Endothelial cell of umbilical vein (primary cell): Measurements from ENCODE around the gene TRIM7. TPM values are rescaled to one million over a fixed set of nuclear protein-coding genes. Genes with fewer than 3 reads are reported as not detected.

Experiments
- BruUV-seq: library from RNA; stranded (reverse); fragments of 400-500 nt; replicated peaks from 2 replicates; lab custom pipeline; 2021; lab: Mats Ljungman, UMichigan
- CTCF ChIA-PET: fragments of 300-600, 350-600 bp; sonication (Branson Sonifier 250); formaldehyde crosslinking; loops from one replicate; lab custom pipeline; 2021; ENCODE audit warnings: antibody characterized with exemption, inconsistent platforms; lab: Charles Lee
- POLR2A ChIA-PET: fragments of 300-600, 350-600 bp; sonication (Branson Sonifier 250); formaldehyde crosslinking; loops from one replicate; lab custom pipeline; 2021; ENCODE audit warnings: antibody characterized with exemption, inconsistent platforms; lab: Charles Lee
- DNase-seq: peaks from one replicate; pipeline ENCODE4 v3.0.0-alpha.2; 2011; ENCODE audit warnings: low read depth, low spot score
- FAIRE-seq: peaks from 2 replicates; lab custom pipeline; 2011; peaks lifted over from hg19 to GRCh38; lab: Jason Lieb, UNC
- H2AFZ ChIP-seq: 2 replicates; pipeline ENCODE4 v1.6.0; 2012; ENCODE audit warnings: low read depth, low read length, control low read depth, inconsistent platforms
- H3K27ac ChIP-seq: 2 replicates; pipeline ENCODE4 v1.5.1; 2011; ENCODE audit warnings: low read depth, mild to moderate bottlenecking, control low read depth, low read length, moderate library complexity; ENCODE audit not compliant: insufficient read depth
- H3K27me3 ChIP-seq, 2 experiments: 2 replicates each; pipeline versions ENCODE4 v1.6.0 to v1.6.1; 2011; ENCODE audit warnings: low read length in 2 of 2, mixed read lengths in 1 of 2; ENCODE audit not compliant: control insufficient read depth in 2 of 2, insufficient read depth in 2 of 2
- H3K36me3 ChIP-seq, 2 experiments: 2 replicates in 1 of 2; 3 replicates in 1 of 2; pipeline ENCODE4 v1.5.1; 2011; ENCODE audit warnings: low read length in 2 of 2, mild to moderate bottlenecking in 1 of 2, moderate library complexity in 1 of 2; ENCODE audit not compliant: control insufficient read depth in 2 of 2, insufficient read depth in 2 of 2; ENCODE audit errors: extremely low read depth in 1 of 2
- H3K4me1 ChIP-seq: 3 replicates; pipeline ENCODE4 v1.5.1; 2011; ENCODE audit warnings: mild to moderate bottlenecking, low read length; ENCODE audit not compliant: control insufficient read depth, insufficient read depth; ENCODE audit errors: extremely low read depth
- H3K4me2 ChIP-seq: 2 replicates; pipeline ENCODE4 v1.6.1; 2011; ENCODE audit warnings: low read length, control low read depth, mixed read lengths; ENCODE audit not compliant: insufficient read depth
- H3K4me3 ChIP-seq, 3 experiments: fragments of 200-600 bp in 1 of 3; sonication (generic), shearing (Covaris generic) in 1 of 3; replicated peaks in 1 of 3; 2 replicates each; pipeline ENCODE4 v1.5.1; 2011 to 2016; ENCODE audit warnings: control low read depth in 3 of 3, low read length in 3 of 3, mild to moderate bottlenecking in 2 of 3, inconsistent platforms in 1 of 3, low read depth in 1 of 3, moderate library complexity in 1 of 3; ENCODE audit not compliant: insufficient read depth in 1 of 3
- H3K79me2 ChIP-seq: 2 replicates; pipeline ENCODE4 v1.6.0; 2012; ENCODE audit warnings: low read length, inconsistent platforms; ENCODE audit not compliant: control insufficient read depth, insufficient read depth
- H3K9ac ChIP-seq: replicated peaks from 2 replicates; pipeline ENCODE3; 2011; ENCODE audit warnings: low read length, control low read depth; ENCODE audit not compliant: insufficient read depth; ENCODE audit errors: extremely low read depth
- H3K9me1 ChIP-seq: replicated peaks from 3 replicates; pipeline ENCODE4 v1.6.0; 2011; ENCODE audit warnings: mild to moderate bottlenecking, low read length; ENCODE audit not compliant: control insufficient read depth, insufficient read depth; ENCODE audit errors: extremely low read depth
- H3K9me3 ChIP-seq: replicated peaks from 2 replicates; pipeline ENCODE4 v1.5.1; 2012; ENCODE audit warnings: low read length, inconsistent platforms; ENCODE audit not compliant: control insufficient read depth, insufficient read depth
- H4K20me1 ChIP-seq: replicated peaks from 2 replicates; pipeline ENCODE3; 2011; ENCODE audit warnings: mild to moderate bottlenecking, low read length; ENCODE audit not compliant: control insufficient read depth, insufficient read depth; ENCODE audit errors: extremely low read depth
- CTCF ChIP-seq, 2 donors: IDR thresholded peaks; 1 replicate in 1 of 2; 2 replicates in 1 of 2; pipeline ENCODE4 v1.5.1; 2011; ENCODE audit warnings: low read length in 2 of 2, mild to moderate bottlenecking in 2 of 2, moderate library complexity in 2 of 2, control low read depth in 1 of 2, inconsistent platforms in 1 of 2, low read depth in 1 of 2; ENCODE audit not compliant: insufficient read depth in 1 of 2; ENCODE audit errors: extremely low read depth in 1 of 2
- EZH2 ChIP-seq: IDR thresholded peaks from 2 replicates; pipeline ENCODE4 v1.6.1; 2012; ENCODE audit warnings: borderline replicate concordance, low read depth, mild to moderate bottlenecking, moderate library complexity, low read length, inconsistent platforms; ENCODE audit not compliant: severe bottlenecking
- FOS ChIP-seq: IDR thresholded peaks from 2 replicates; pipeline ENCODE4 v1.6.1; 2011; ENCODE audit warnings: mild to moderate bottlenecking, low read length, moderate library complexity, borderline replicate concordance; ENCODE audit not compliant: insufficient read depth
- GATA2 ChIP-seq: IDR thresholded peaks from 2 replicates; pipeline ENCODE4 v1.7.0; 2011; ENCODE audit warnings: low read depth, mild to moderate bottlenecking, moderate library complexity, mixed read lengths, low read length; ENCODE audit not compliant: insufficient read length, insufficient read depth
- JUN ChIP-seq: IDR thresholded peaks from 2 replicates; pipeline ENCODE4 v1.6.1; 2011; ENCODE audit warnings: borderline replicate concordance, low read depth; ENCODE audit not compliant: insufficient read length, insufficient read depth
- MAX ChIP-seq: IDR thresholded peaks from 2 replicates; pipeline ENCODE4 v1.6.1; 2011; ENCODE audit not compliant: insufficient read depth, insufficient read length
- MYC ChIP-seq: IDR thresholded peaks from one replicate; pipeline ENCODE4 v1.6.1; 2011; ENCODE audit warnings: mild to moderate bottlenecking, low read depth, low read length
- POLR2A ChIP-seq: IDR thresholded peaks from 2 replicates; pipeline ENCODE4 v1.6.1; 2012; ENCODE audit warnings: low read depth, mild to moderate bottlenecking, control low read depth, low read length
- POLR2AphosphoS5 ChIP-seq: IDR thresholded peaks from 2 replicates; pipeline ENCODE4 v1.6.1; 2012; ENCODE audit warnings: low read depth, mild to moderate bottlenecking, control low read depth, low read length, moderate library complexity; ENCODE audit not compliant: insufficient read depth
- dilution Hi-C: fragments of 300-500 bp; cut with MboI; formaldehyde crosslinking; loops from one replicate; pipeline ENCODE4 v1.15.0; 2019; ENCODE audit warnings: low sequenced_read_pairs; ENCODE audit not compliant: extremely low pct_ligation_motif_present
- intact Hi-C: fragments of 100-400 bp; cut with micrococcal nuclease; formaldehyde crosslinking; loops from one replicate; pipeline ENCODE4 v1.10.0; 2022
- polyA plus RNA-seq, 4 experiments: library from polyadenylated mRNA; depleted of rRNA in 3 of 4; stranded (reverse) in 3 of 4; unstranded in 1 of 4; fragments of >200 nt; gene quantifications; 2 replicates each; pipeline versions ENCODE4 v1.2.1 to v1.2.3, GENCODE V29; 2011 to 2012; ENCODE audit warnings: missing spikeins in 1 of 4
- total RNA-seq: library from RNA; stranded (reverse); gene quantifications from 2 replicates; pipeline ENCODE4 v1.2.3, GENCODE V29; 2021

TRIM7 gene
- total and polyA plus RNA-seq, 2 donors (not counting 3 experiments of a cell fraction or from before 2014, with no cell fraction given): 2.7 to 3.4 TPM

GRCh38 chr5:181248277-181248676 lies 43.3 kb upstream of the TRIM7 start:
- no peak for FAIRE-seq
- Histone ChIP-seq H3K79me2 (peaks cover 68% of the 10 kb centered on the region), H3K36me3 (no peaks in the 10 kb centered on the region), H3K9ac (peak overlapping the region; percentile 22), H3K4me3 (peak overlapping the region in 1 of 3 experiments; percentile 40), H3K4me2 (peak overlapping the region; percentile 32), H4K20me1 (no peaks in the 10 kb centered on the region), H3K27me3 (no peaks in the 10 kb centered on the region), H3K9me3 (no peaks in the 10 kb centered on the region), H3K4me1 (peaks cover 29% of the 10 kb centered on the region), H3K27ac (no peak overlapping the region), H2AFZ (no peak overlapping the region), H3K9me1 (no peaks in the 10 kb centered on the region)
- intact Hi-C loops: no loop called here
- DNase-seq: no peak
- ChIA-PET CTCF (no interaction called here), POLR2A (no interaction called here)
- BruUV-seq: no TSS peak
- dilution Hi-C loops: no loop called here
- TF ChIP-seq CTCF (IDR thresholded peaks at IDR 0.05; ENCODE audit: extremely low read depth in 1 of 2, insufficient read depth in 1 of 2, low read depth in 1 of 2, low read length in 2 of 2) (no peak), GATA2 (no peak), FOS (no peak), MYC (no peak), POLR2AphosphoS5 (no peak), EZH2 (no peak), JUN (no peak), MAX (no peak), POLR2A (no peak)
